GM12865 (cell line): ENCODE data around the gene CERS6.
"Not testable (repeated sequence)": the region's sequence is repeated elsewhere in the genome, so short reads cannot be mapped to it uniquely, and the experiment has no call there.

ENCODE experiments used
- DNase-seq: peaks from one replicate; pipeline ENCODE4 v3.0.0; 2010; ENCODE audit warnings: low read depth
- H3K4me3 ChIP-seq: 2 replicates; pipeline ENCODE4 v1.5.1; 2011; ENCODE audit warnings: mild to moderate bottlenecking, low read depth, low read length, control low read depth
- CTCF ChIP-seq: IDR thresholded peaks from 2 replicates; pipeline ENCODE4 v1.5.1; 2011; ENCODE audit warnings: low read length, control low read depth, low read depth, inconsistent platforms; ENCODE audit not compliant: insufficient read depth; ENCODE audit errors: missing control alignments

Gene CERS6

GRCh38 chr2:168486477-168486876 lies 30.4 kb downstream of the CERS6 start:
- H3K4me3 ChIP-seq, result no peak overlapping the region
- DNase-seq, result no peak
- TF ChIP-seq CTCF, result no peak

GRCh38 chr2:168490015-168490874 lies 34.2 kb downstream of the CERS6 start:
- peak overlapping the region; percentile 76 for H3K4me3 ChIP-seq
- peak; percentile 96 for DNase-seq

GRCh38 chr2:168490946-168491605 lies 35.0 kb downstream of the CERS6 start:
- peak overlapping the region; percentile 76 for H3K4me3 ChIP-seq
- peak; percentile 71 for DNase-seq
- no peak for TF ChIP-seq CTCF

More at GRCh38 chr2:168490015-168490874, 34.2 kb downstream of the CERS6 start:
- no peak for TF ChIP-seq CTCF

GRCh38 chr2:168491728-168492127 lies 35.7 kb downstream of the CERS6 start:
- H3K4me3 ChIP-seq, result peak overlapping the region; percentile 76
- not testable (repeated sequence) for DNase-seq

- not testable (repeated sequence) for DNase-seq, H3K4me3 ChIP-seq
These were observed 37.1 kb downstream of the CERS6 start for GRCh38 chr2:168493219-168493618.

- TF ChIP-seq CTCF, result no peak
- DNase-seq, result no peak
- no peak overlapping the region for H3K4me3 ChIP-seq
These were observed 38.2 kb downstream of the CERS6 start for GRCh38 chr2:168494190-168494711.

- TF ChIP-seq CTCF, result no peak
- DNase-seq, result peak; percentile 89
- H3K4me3 ChIP-seq, result no peak overlapping the region
These were observed 39.5 kb downstream of the CERS6 start for GRCh38 chr2:168495524-168495923.
